HepG2 (cell line): ENCODE results near the gene ZFPM1. TPM values are rescaled to one million over a fixed set of nuclear protein-coding genes. Genes with fewer than 3 reads are reported as not detected.

Experiments used
- ATAC-seq: fragments of 200-7000 bp; cut with Tn5 transposase; 3 replicates; pipeline ENCODE4 v1.9.1; 2020; ENCODE audit warnings: mild to moderate bottlenecking, moderate library complexity
- BruUV-seq: library from RNA; stranded (reverse); fragments of 400-500 nt; replicated peaks from 2 replicates; lab custom pipeline; 2021; lab: Mats Ljungman, UMichigan
- CTCF ChIA-PET: fragments of 300-600 bp; formaldehyde crosslinking; extraction: SDS; loops from one replicate; lab custom pipeline; 2021; ENCODE audit warnings: low total read pairs, inconsistent platforms, low intra/inter-chr PET ratio; lab: Yijun Ruan, JAX
- POLR2A ChIA-PET: fragments of 350-600 bp; sonication (Branson Sonifier 250); formaldehyde crosslinking; loops from one replicate; lab custom pipeline; 2020; ENCODE audit warnings: antibody characterized with exemption, inconsistent platforms; lab: Yijun Ruan, JAX
- DNase-seq: peaks from one replicate; pipeline ENCODE4 v3.0.0-alpha.2; 2015; ENCODE audit warnings: low spot score
- FAIRE-seq: peaks from 3 replicates; lab custom pipeline; 2011; peaks lifted over from hg19 to GRCh38; lab: Jason Lieb, UNC
- H2AFZ ChIP-seq: one replicate; pipeline ENCODE4 v1.6.1; 2011; ENCODE audit warnings: low read length, inconsistent platforms
- H3K27ac ChIP-seq: fragments of 300-600 bp; 3 replicates; pipeline ENCODE4 v1.8.0; 2011; ENCODE audit warnings: mixed run types, mild to moderate bottlenecking, mixed read lengths, low read length, inconsistent platforms; ENCODE audit not compliant: insufficient read depth; ENCODE audit errors: extremely low read length
- H3K27me3 ChIP-seq, 2 experiments: fragments of 200-600 bp in 1 of 2; 2 replicates in 1 of 2; 3 replicates in 1 of 2; pipeline versions ENCODE4 v1.6.0 to v1.8.0; 2011; ENCODE audit warnings: low read length in 2 of 2, mild to moderate bottlenecking in 2 of 2, moderate library complexity in 2 of 2, inconsistent platforms in 1 of 2; ENCODE audit not compliant: insufficient read depth in 2 of 2, control insufficient read depth in 1 of 2
- H3K36me3 ChIP-seq, 2 experiments: fragments of 200-600 bp in 1 of 2; replicated peaks in 1 of 2; 2 replicates in 1 of 2; 3 replicates in 1 of 2; pipeline versions ENCODE4 v1.5.1 to v1.8.0; 2011; ENCODE audit warnings: low read length in 2 of 2, inconsistent platforms in 1 of 2; ENCODE audit not compliant: insufficient read depth in 2 of 2, control insufficient read depth in 1 of 2
- H3K4me1 ChIP-seq: 2 replicates; pipeline ENCODE4 v1.5.1; 2012; ENCODE audit warnings: low read length, inconsistent platforms; ENCODE audit not compliant: insufficient read depth
- H3K4me2 ChIP-seq: 2 replicates; pipeline ENCODE4 v1.6.0; 2011; ENCODE audit warnings: low read depth, low read length, inconsistent platforms
- H3K4me3 ChIP-seq, 3 experiments: fragments of 200-600 bp in 1 of 3; sonication (generic), shearing (Covaris generic) in 1 of 3; replicated peaks in 1 of 3; 2 replicates each; pipeline ENCODE4 v1.5.1; 2011 to 2016; ENCODE audit warnings: low read length in 3 of 3, inconsistent platforms in 2 of 3, low read depth in 2 of 3, mild to moderate bottlenecking in 2 of 3, control low read depth in 1 of 3, mixed read lengths in 1 of 3; ENCODE audit not compliant: insufficient read depth in 1 of 3
- H3K79me2 ChIP-seq: one replicate; pipeline ENCODE4 v1.6.1; 2011; ENCODE audit warnings: low read length, inconsistent platforms; ENCODE audit not compliant: insufficient read depth
- H3K9ac ChIP-seq: 2 replicates; pipeline ENCODE4 v1.6.0; 2011; ENCODE audit warnings: mild to moderate bottlenecking, low read depth, low read length, inconsistent platforms; ENCODE audit not compliant: insufficient read depth
- H3K9me3 ChIP-seq: 2 replicates; pipeline ENCODE4 v1.5.1; 2012; ENCODE audit warnings: mild to moderate bottlenecking, low read length
- H4K20me1 ChIP-seq: 2 replicates; pipeline ENCODE4 v1.6.0; 2011; ENCODE audit warnings: inconsistent platforms, mild to moderate bottlenecking, low read length, moderate library complexity; ENCODE audit not compliant: insufficient read depth
- AGO2 ChIP-seq: fragments of 200-400 bp; formaldehyde crosslinking; optimal IDR thresholded peaks from 2 replicates; pipeline ENCODE3; 2017; ENCODE audit warnings: mild to moderate bottlenecking, low read depth, low read length, moderate library complexity
- HNRNPL ChIP-seq: fragments of 200-400 bp; formaldehyde crosslinking; IDR thresholded peaks from 2 replicates; pipeline ENCODE4 v1.6.1; 2017; ENCODE audit warnings: mild to moderate bottlenecking, low read depth, low read length
- KMT2A ChIP-seq: sonication (generic); formaldehyde crosslinking; IDR thresholded peaks from 2 replicates; pipeline ENCODE4 v1.4.0; 2020; ENCODE audit warnings: missing genetic modification reagents
- NFE2 ChIP-seq: sonication (generic); formaldehyde crosslinking; IDR thresholded peaks from 2 replicates; pipeline ENCODE4 v1.4.0; 2020; ENCODE audit warnings: missing genetic modification reagents
- PBX2 ChIP-seq: IDR thresholded peaks from 2 replicates; pipeline ENCODE4 v1.6.1; 2016; ENCODE audit warnings: control low read depth
- SALL1 ChIP-seq: sonication (generic); formaldehyde crosslinking; IDR thresholded peaks from 2 replicates; pipeline ENCODE4 v1.8.0; 2022; ENCODE audit warnings: mild to moderate bottlenecking, missing genetic modification reagents
- ZNF235 ChIP-seq: sonication (generic); formaldehyde crosslinking; IDR thresholded peaks from 2 replicates; pipeline ENCODE4 v1.8.1; 2023; ENCODE audit warnings: mild to moderate bottlenecking, missing genetic modification reagents, borderline replicate concordance
- WGBS: methylation state at CpG from one replicate; pipeline ENCODE4 v1.1.6; 2017; ENCODE audit warnings: low lambda C conversion rate; 5-methylcytosine and 5-hydroxymethylcytosine counted together
- in situ Hi-C: cut with HindIII; loops from 2 replicates; pipeline ENCODE4 v1.10.0; 2017; ENCODE audit warnings: low pct_unique_long_range_greater_than_20kb; ENCODE audit not compliant: extremely low pct_ligation_motif_present
- intact Hi-C: fragments of 100-400 bp; cut with micrococcal nuclease; formaldehyde crosslinking; loops from one replicate; pipeline ENCODE4 v1.10.0; 2022; ENCODE audit not compliant: unreplicated experiment
- polyA plus RNA-seq, 8 experiments: library from polyadenylated mRNA; depleted of rRNA in 3 of 8; stranded (reverse) in 7 of 8; unstranded in 1 of 8; fragments of >200 nt; fragmentation: Illumina TruSeq in 4 of 8; extraction: Trizol in 4 of 8; gene quantifications; 2 replicates each; pipeline versions ENCODE4 v1.2.1 to v1.2.3, GENCODE V29; 2011 to 2016; ENCODE audit warnings: low read depth in 4 of 8, missing spikeins in 1 of 8, mixed read lengths in 1 of 8; ENCODE audit not compliant: insufficient read depth in 1 of 8
- total RNA-seq, 5 experiments: library from RNA; depleted of rRNA; stranded (reverse); fragments of >200 nt; fragmentation: Illumina TruSeq; extraction: Trizol; gene quantifications; 2 replicates each; pipeline ENCODE4 v1.2.3, GENCODE V29; 2016; ENCODE audit warnings: low read depth in 1 of 5
- TF ChIP-seq, protein P1 (sequence below), 2 experiments: IDR thresholded peaks; 2 replicates each; pipeline ENCODE4 v1.6.1; 2011 to 2012; ENCODE audit warnings: low read length in 2 of 2, borderline replicate concordance in 1 of 2, low read depth in 1 of 2, mild to moderate bottlenecking in 1 of 2, moderate library complexity in 1 of 2
- TF ChIP-seq, protein P2 (sequence below): sonication (generic); formaldehyde crosslinking; IDR thresholded peaks from 2 replicates; pipeline ENCODE4 v1.5.1; 2020; ENCODE audit warnings: mild to moderate bottlenecking, missing genetic modification reagents, moderate library complexity
- TF ChIP-seq, protein P3 (sequence below): sonication (generic); formaldehyde crosslinking; conservative IDR thresholded peaks from 2 replicates; pipeline ENCODE4 v1.4.0; 2020; ENCODE audit warnings: missing genetic modification reagents

The ZFPM1 gene
- total and polyA plus RNA-seq, 2 of the 13 experiments (the other 11 are each of a cell fraction or from before 2014, with no cell fraction given), result 1.3 to 3.8 TPM

DNA sequence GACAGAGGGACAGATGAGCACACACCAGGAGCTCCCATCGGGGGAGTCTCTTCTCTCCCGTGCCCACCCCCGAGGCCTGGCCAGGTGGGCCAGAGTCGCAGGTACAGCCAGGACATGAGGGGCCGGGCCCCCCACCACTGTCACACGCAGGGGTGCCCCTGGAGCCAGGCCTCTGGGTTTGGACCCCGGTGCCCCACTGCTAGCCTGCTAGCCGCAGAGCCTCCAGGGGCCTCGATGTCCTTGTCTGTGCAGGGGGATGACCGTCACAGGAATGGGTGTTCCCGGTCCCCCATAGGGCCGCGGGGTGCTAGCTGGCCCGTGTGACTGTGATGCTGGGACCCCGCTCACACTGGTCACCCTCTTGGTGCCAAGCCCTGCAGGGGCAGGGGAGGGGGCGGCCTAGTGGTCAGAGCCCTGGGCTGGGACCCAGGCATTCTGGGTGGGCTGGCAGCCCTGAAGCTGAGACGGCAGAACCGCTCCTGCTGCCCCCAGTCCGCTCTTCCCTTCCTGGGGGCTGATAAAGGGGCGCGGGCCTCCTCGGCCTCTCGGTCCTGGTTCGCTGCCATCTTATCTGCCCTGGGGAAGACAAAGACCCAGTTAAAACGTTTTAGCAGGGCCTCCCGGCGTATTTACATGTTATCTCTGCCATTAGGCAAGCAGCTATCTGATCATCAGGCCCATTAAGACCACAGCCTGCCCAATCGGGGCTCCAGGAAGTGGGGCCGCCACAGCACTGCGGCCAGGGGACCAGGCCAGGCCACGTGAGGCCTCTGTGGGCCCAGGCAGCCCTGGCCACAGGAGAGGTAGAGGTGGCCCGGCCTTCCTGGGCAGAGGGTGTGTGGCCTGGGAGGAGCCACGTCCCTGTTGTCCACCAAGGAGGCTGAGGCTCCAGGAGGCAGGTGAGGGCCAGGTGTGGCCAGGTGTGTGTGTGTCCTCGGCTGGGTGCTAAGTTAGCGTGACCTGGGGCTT lies 59.9 kb downstream of the ZFPM1 start:
- DNase-seq (no peak), ATAC-seq (no peak), FAIRE-seq (no peak)
- no TSS peak for BruUV-seq
- Histone ChIP-seq H3K27ac (no peak overlapping the region), H3K4me3 (no peak overlapping the region), H2AFZ (no peak overlapping the region), H3K27me3 (no peaks in the 10 kb centered on the region), H3K9me3 (no peaks in the 10 kb centered on the region), H4K20me1 (no peaks in the 10 kb centered on the region), H3K9ac (no peak overlapping the region), H3K79me2 (no peaks in the 10 kb centered on the region), H3K4me1 (peaks cover 26% of the 10 kb centered on the region), H3K36me3 (peaks cover 4 to 9% of the 10 kb centered on the region in 2 experiments; a peak in 3 of 5 replicates), H3K4me2 (no peak overlapping the region)
- in situ Hi-C loops (no loop called here), intact Hi-C loops (no loop called here)
- CTCF ChIA-PET, result no interaction called here
- 92% methylated on average over 17 of the region's 35 CpGs for WGBS
- POLR2A ChIA-PET, result no interaction called here
- TF ChIP-seq NFE2 (CRISPR knock-in tag) (no peak), ZNF235 (peak; percentile 33; the same call in 1 of the 2 replicates), HNRNPL (0 out of 2 replicates have a peak, but pooled peaks have one; percentile 43), AGO2 (peak; percentile 86), PBX2 (CRISPR knock-in tag) (no peak), KMT2A (CRISPR knock-in tag) (no peak), SALL1 (CRISPR knock-in tag) (peak; percentile 17; the same call in 1 of the 2 replicates)
- TF ChIP-seq, protein P1, sequence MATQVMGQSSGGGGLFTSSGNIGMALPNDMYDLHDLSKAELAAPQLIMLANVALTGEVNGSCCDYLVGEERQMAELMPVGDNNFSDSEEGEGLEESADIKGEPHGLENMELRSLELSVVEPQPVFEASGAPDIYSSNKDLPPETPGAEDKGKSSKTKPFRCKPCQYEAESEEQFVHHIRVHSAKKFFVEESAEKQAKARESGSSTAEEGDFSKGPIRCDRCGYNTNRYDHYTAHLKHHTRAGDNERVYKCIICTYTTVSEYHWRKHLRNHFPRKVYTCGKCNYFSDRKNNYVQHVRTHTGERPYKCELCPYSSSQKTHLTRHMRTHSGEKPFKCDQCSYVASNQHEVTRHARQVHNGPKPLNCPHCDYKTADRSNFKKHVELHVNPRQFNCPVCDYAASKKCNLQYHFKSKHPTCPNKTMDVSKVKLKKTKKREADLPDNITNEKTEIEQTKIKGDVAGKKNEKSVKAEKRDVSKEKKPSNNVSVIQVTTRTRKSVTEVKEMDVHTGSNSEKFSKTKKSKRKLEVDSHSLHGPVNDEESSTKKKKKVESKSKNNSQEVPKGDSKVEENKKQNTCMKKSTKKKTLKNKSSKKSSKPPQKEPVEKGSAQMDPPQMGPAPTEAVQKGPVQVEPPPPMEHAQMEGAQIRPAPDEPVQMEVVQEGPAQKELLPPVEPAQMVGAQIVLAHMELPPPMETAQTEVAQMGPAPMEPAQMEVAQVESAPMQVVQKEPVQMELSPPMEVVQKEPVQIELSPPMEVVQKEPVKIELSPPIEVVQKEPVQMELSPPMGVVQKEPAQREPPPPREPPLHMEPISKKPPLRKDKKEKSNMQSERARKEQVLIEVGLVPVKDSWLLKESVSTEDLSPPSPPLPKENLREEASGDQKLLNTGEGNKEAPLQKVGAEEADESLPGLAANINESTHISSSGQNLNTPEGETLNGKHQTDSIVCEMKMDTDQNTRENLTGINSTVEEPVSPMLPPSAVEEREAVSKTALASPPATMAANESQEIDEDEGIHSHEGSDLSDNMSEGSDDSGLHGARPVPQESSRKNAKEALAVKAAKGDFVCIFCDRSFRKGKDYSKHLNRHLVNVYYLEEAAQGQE (IDR thresholded peaks at IDR 0.05; ENCODE audit: borderline replicate concordance in 1 of 2, low read depth in 1 of 2, low read length in 2 of 2), result no peak
- TF ChIP-seq, protein P2, sequence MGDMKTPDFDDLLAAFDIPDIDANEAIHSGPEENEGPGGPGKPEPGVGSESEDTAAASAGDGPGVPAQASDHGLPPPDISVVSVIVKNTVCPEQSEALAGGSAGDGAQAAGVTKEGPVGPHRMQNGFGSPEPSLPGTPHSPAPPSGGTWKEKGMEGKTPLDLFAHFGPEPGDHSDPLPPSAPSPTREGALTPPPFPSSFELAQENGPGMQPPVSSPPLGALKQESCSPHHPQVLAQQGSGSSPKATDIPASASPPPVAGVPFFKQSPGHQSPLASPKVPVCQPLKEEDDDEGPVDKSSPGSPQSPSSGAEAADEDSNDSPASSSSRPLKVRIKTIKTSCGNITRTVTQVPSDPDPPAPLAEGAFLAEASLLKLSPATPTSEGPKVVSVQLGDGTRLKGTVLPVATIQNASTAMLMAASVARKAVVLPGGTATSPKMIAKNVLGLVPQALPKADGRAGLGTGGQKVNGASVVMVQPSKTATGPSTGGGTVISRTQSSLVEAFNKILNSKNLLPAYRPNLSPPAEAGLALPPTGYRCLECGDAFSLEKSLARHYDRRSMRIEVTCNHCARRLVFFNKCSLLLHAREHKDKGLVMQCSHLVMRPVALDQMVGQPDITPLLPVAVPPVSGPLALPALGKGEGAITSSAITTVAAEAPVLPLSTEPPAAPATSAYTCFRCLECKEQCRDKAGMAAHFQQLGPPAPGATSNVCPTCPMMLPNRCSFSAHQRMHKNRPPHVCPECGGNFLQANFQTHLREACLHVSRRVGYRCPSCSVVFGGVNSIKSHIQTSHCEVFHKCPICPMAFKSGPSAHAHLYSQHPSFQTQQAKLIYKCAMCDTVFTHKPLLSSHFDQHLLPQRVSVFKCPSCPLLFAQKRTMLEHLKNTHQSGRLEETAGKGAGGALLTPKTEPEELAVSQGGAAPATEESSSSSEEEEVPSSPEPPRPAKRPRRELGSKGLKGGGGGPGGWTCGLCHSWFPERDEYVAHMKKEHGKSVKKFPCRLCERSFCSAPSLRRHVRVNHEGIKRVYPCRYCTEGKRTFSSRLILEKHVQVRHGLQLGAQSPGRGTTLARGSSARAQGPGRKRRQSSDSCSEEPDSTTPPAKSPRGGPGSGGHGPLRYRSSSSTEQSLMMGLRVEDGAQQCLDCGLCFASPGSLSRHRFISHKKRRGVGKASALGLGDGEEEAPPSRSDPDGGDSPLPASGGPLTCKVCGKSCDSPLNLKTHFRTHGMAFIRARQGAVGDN, result peak; percentile 20
- TF ChIP-seq, protein P3, sequence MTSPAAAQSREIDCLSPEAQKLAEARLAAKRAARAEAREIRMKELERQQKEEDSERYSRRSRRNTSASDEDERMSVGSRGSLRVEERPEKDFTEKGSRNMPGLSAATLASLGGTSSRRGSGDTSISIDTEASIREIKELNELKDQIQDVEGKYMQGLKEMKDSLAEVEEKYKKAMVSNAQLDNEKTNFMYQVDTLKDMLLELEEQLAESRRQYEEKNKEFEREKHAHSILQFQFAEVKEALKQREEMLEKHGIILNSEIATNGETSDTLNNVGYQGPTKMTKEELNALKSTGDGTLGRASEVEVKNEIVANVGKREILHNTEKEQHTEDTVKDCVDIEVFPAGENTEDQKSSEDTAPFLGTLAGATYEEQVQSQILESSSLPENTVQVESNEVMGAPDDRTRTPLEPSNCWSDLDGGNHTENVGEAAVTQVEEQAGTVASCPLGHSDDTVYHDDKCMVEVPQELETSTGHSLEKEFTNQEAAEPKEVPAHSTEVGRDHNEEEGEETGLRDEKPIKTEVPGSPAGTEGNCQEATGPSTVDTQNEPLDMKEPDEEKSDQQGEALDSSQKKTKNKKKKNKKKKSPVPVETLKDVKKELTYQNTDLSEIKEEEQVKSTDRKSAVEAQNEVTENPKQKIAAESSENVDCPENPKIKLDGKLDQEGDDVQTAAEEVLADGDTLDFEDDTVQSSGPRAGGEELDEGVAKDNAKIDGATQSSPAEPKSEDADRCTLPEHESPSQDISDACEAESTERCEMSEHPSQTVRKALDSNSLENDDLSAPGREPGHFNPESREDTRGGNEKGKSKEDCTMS (CRISPR knock-in tag), result no peak
